IMR-90 (cell line): ENCODE measurements around the gene SYNE3. TPM values are rescaled to one million over a fixed set of nuclear protein-coding genes. Genes with fewer than 3 reads are reported as not detected.

Source experiments
- ATAC-seq: fragments of 200-7000 bp; cut with Tn5 transposase; 2 replicates; pipeline ENCODE4 v1.9.1; 2020; ENCODE audit warnings: low read depth, mild to moderate bottlenecking, moderate library complexity
- BruUV-seq: library from RNA; stranded (reverse); fragments of 400-500 nt; replicated peaks from 2 replicates; lab custom pipeline; 2021; lab: Mats Ljungman, UMichigan
- CTCF ChIA-PET: fragments of 300-600 bp; formaldehyde crosslinking; extraction: SDS; loops from one replicate; lab custom pipeline; 2021; ENCODE audit warnings: antibody characterized with exemption; lab: Yijun Ruan, JAX
- POLR2A ChIA-PET: fragments of 300-600 bp; sonication (Branson Sonifier 250); formaldehyde crosslinking; loops from one replicate; lab custom pipeline; 2022; ENCODE audit warnings: antibody characterized with exemption; ENCODE audit not compliant: unreplicated experiment; lab: Charles Lee
- DNase-seq: peaks from one replicate; pipeline ENCODE4 v3.0.0; 2013
- H2AFZ ChIP-seq: replicated peaks from 2 replicates; pipeline ENCODE3; 2013; ENCODE audit warnings: low read length, mild to moderate bottlenecking; ENCODE audit not compliant: poor library complexity
- H2AK5ac ChIP-seq: 2 replicates; pipeline ENCODE4 v1.6.1; 2013; ENCODE audit warnings: low read depth, low read length, inconsistent platforms
- H2AK9ac ChIP-seq: replicated peaks from 2 replicates; pipeline ENCODE3; 2013; ENCODE audit warnings: mild to moderate bottlenecking, low read depth, low read length, moderate library complexity; ENCODE audit not compliant: poor library complexity
- H2BK120ac ChIP-seq: 2 replicates; pipeline ENCODE4 v1.6.1; 2013; ENCODE audit warnings: low read depth, low read length, inconsistent platforms
- H2BK15ac ChIP-seq: 3 replicates; pipeline ENCODE4 v1.6.1; 2013; ENCODE audit warnings: low read depth, low read length, inconsistent platforms
- H2BK20ac ChIP-seq: 2 replicates; pipeline ENCODE4 v1.6.1; 2013; ENCODE audit warnings: low read depth, mild to moderate bottlenecking, inconsistent platforms, low read length, moderate library complexity
- H2BK5ac ChIP-seq: 2 replicates; pipeline ENCODE4 v1.6.1; 2013; ENCODE audit warnings: mild to moderate bottlenecking, low read depth, low read length, inconsistent platforms; ENCODE audit not compliant: poor library complexity, severe bottlenecking
- H3K14ac ChIP-seq: replicated peaks from 2 replicates; pipeline ENCODE4 v1.6.1; 2013; ENCODE audit warnings: low read depth, low read length, inconsistent platforms
- H3K18ac ChIP-seq: 2 replicates; pipeline ENCODE4 v1.6.1; 2013; ENCODE audit warnings: low read depth, low read length, control low read depth
- H3K23ac ChIP-seq: 2 replicates; pipeline ENCODE4 v1.6.1; 2013; ENCODE audit warnings: low read depth, low read length, inconsistent platforms
- H3K27ac ChIP-seq: 2 replicates; pipeline ENCODE4 v1.5.1; 2013; ENCODE audit warnings: mild to moderate bottlenecking, control low read depth, low read length; ENCODE audit not compliant: insufficient read depth
- H3K27me3 ChIP-seq: 2 replicates; pipeline ENCODE4 v1.6.1; 2013; ENCODE audit warnings: low read length; ENCODE audit not compliant: control insufficient read depth, insufficient read depth
- H3K36me3 ChIP-seq: 2 replicates; pipeline ENCODE4 v1.6.1; 2013; ENCODE audit warnings: low read length, mixed read lengths; ENCODE audit not compliant: control insufficient read depth, insufficient read depth
- H3K4ac ChIP-seq: 2 replicates; pipeline ENCODE4 v1.6.1; 2013; ENCODE audit warnings: low read depth, low read length, inconsistent platforms
- H3K4me1 ChIP-seq: 2 replicates; pipeline ENCODE4 v1.6.1; 2013; ENCODE audit warnings: low read length, mixed read lengths; ENCODE audit not compliant: control insufficient read depth, insufficient read depth
- H3K4me2 ChIP-seq: 2 replicates; pipeline ENCODE4 v1.6.1; 2013; ENCODE audit warnings: low read depth, mild to moderate bottlenecking, control low read depth, low read length, moderate library complexity
- H3K4me3 ChIP-seq: 2 replicates; pipeline ENCODE4 v1.5.1; 2013; ENCODE audit warnings: low read depth, mild to moderate bottlenecking, control low read depth, low read length, moderate library complexity; ENCODE audit not compliant: insufficient read depth
- H3K56ac ChIP-seq: 2 replicates; pipeline ENCODE4 v1.6.1; 2013; ENCODE audit warnings: low read length, inconsistent platforms; ENCODE audit not compliant: insufficient read depth; ENCODE audit errors: extremely low read depth
- H3K79me1 ChIP-seq, 2 experiments: 2 replicates each; pipeline ENCODE4 v1.6.1; 2013; ENCODE audit warnings: low read length in 2 of 2, inconsistent platforms in 1 of 2, low read depth in 1 of 2
- H3K9ac ChIP-seq: 2 replicates; pipeline ENCODE4 v1.6.1; 2013; ENCODE audit warnings: low read depth, low read length, control low read depth
- H3K9me1 ChIP-seq: 2 replicates; pipeline ENCODE4 v1.6.1; 2013; ENCODE audit warnings: low read length, inconsistent platforms; ENCODE audit not compliant: insufficient read depth
- H3K9me3 ChIP-seq: 2 replicates; pipeline ENCODE4 v1.6.1; 2013; ENCODE audit warnings: low read length; ENCODE audit not compliant: control insufficient read depth, insufficient read depth
- H4K20me1 ChIP-seq: 2 replicates; pipeline ENCODE4 v1.6.1; 2013; ENCODE audit warnings: low read length, inconsistent platforms; ENCODE audit not compliant: insufficient read depth
- H4K5ac ChIP-seq: 2 replicates; pipeline ENCODE4 v1.6.1; 2013; ENCODE audit warnings: mild to moderate bottlenecking, low read depth, low read length, control low read depth
- H4K8ac ChIP-seq, 2 experiments: 2 replicates each; pipeline ENCODE4 v1.6.1; 2013; ENCODE audit warnings: low read depth in 2 of 2, low read length in 2 of 2, control low read depth in 1 of 2, inconsistent platforms in 1 of 2
- H4K91ac ChIP-seq: 2 replicates; pipeline ENCODE4 v1.6.1; 2013; ENCODE audit warnings: low read depth, low read length, inconsistent platforms; ENCODE audit not compliant: insufficient read depth
- BHLHE40 ChIP-seq: fragments of 150-350 bp; IDR thresholded peaks from 2 replicates; pipeline ENCODE4 v1.6.1; 2016; ENCODE audit warnings: mild to moderate bottlenecking, low read depth, low read length
- CEBPB ChIP-seq: IDR thresholded peaks from 2 replicates; pipeline ENCODE4 v1.6.1; 2012; ENCODE audit warnings: low read depth, low read length, improper control_type of control experiment
- CHD1 ChIP-seq: IDR thresholded peaks from 2 replicates; pipeline ENCODE4 v1.6.1; 2012; ENCODE audit warnings: low read depth, low read length, improper control_type of control experiment
- CTCF ChIP-seq: conservative IDR thresholded peaks from 2 replicates; pipeline ENCODE4 v1.5.1; 2012; ENCODE audit warnings: mild to moderate bottlenecking, low read depth, low read length, improper control_type of control experiment
- ELK1 ChIP-seq: fragments of 150-350 bp; IDR thresholded peaks from 2 replicates; pipeline ENCODE4 v1.6.1; 2016; ENCODE audit warnings: low read depth, mild to moderate bottlenecking, low read length, moderate library complexity, borderline replicate concordance
- FOS ChIP-seq: fragments of 150-350 bp; IDR thresholded peaks from 2 replicates; pipeline ENCODE4 v1.6.1; 2016; ENCODE audit warnings: low read depth, low read length
- MAFK ChIP-seq: IDR thresholded peaks from 2 replicates; pipeline ENCODE4 v1.6.1; 2012; ENCODE audit warnings: low read depth, low read length, improper control_type of control experiment
- MXI1 ChIP-seq: IDR thresholded peaks from 2 replicates; pipeline ENCODE4 v1.6.1; 2012; ENCODE audit warnings: low read depth, mild to moderate bottlenecking, low read length, moderate library complexity, borderline replicate concordance
- NFE2L2 ChIP-seq: fragments of 150-350 bp; IDR thresholded peaks from 2 replicates; pipeline ENCODE4 v1.6.1; 2016; ENCODE audit warnings: low read depth, mild to moderate bottlenecking, low read length
- POLR2A ChIP-seq: IDR thresholded peaks from 2 replicates; pipeline ENCODE4 v1.6.1; 2012; ENCODE audit warnings: mild to moderate bottlenecking, low read depth, low read length
- RAD21 ChIP-seq: IDR thresholded peaks from 2 replicates; pipeline ENCODE4 v1.6.1; 2012; ENCODE audit warnings: low read length, improper control_type of control experiment
- RCOR1 ChIP-seq: IDR thresholded peaks from 2 replicates; pipeline ENCODE4 v1.6.1; 2012; ENCODE audit warnings: mild to moderate bottlenecking, low read length, improper control_type of control experiment; ENCODE audit not compliant: insufficient replicate concordance
- RFX5 ChIP-seq: IDR thresholded peaks from 2 replicates; pipeline ENCODE4 v1.8.0; 2012; ENCODE audit warnings: low read depth, mild to moderate bottlenecking, low read length, moderate library complexity
- SMC3 ChIP-seq: fragments of 150-350 bp; IDR thresholded peaks from 2 replicates; pipeline ENCODE4 v1.6.1; 2016; ENCODE audit warnings: low read depth, mild to moderate bottlenecking, antibody characterized with exemption, low read length, moderate library complexity
- USF2 ChIP-seq: fragments of 150-350 bp; IDR thresholded peaks from 2 replicates; pipeline ENCODE4 v1.6.1; 2017; ENCODE audit warnings: mild to moderate bottlenecking, antibody characterized with exemption, low read length, low read depth
- WGBS, 2 experiments: methylation state at CpG; one replicate each; pipeline versions ENCODE4 v1.1.5 to v1.1.7; 2013; ENCODE audit warnings: missing lambda C conversion rate in 2 of 2; ENCODE audit not compliant: insufficient read length in 1 of 2; ENCODE audit errors: extremely low coverage in 2 of 2; 5-methylcytosine and 5-hydroxymethylcytosine counted together
- dilution Hi-C: fragments of 300-500 bp; cut with HindIII; formaldehyde crosslinking; loops from one replicate; pipeline ENCODE4 v1.14.3; 2018; ENCODE audit warnings: low sequenced_read_pairs; ENCODE audit not compliant: unreplicated experiment
- in situ Hi-C: fragments of 300-500 bp; cut with MboI; formaldehyde crosslinking; loops from 3 replicates; pipeline ENCODE4 v1.14.3; 2019; ENCODE audit warnings: low sequenced_read_pairs, inconsistent platforms, mixed read lengths
- intact Hi-C: fragments of 100-400 bp; cut with micrococcal nuclease; formaldehyde crosslinking; loops from 2 replicates; pipeline ENCODE4 v1.10.0; 2022
- polyA plus RNA-seq, 3 experiments: library from polyadenylated mRNA; depleted of rRNA; stranded (reverse); fragments of >200 nt; gene quantifications; 2 replicates each; pipeline ENCODE4 v1.2.3, GENCODE V29; 2012; ENCODE audit warnings: low replicate concordance in 1 of 3
- total RNA-seq: library from RNA; depleted of rRNA; stranded (reverse); fragments of >200 nt; gene quantifications from 2 replicates; pipeline ENCODE4 v1.2.3, GENCODE V29; 2012

The SYNE3 gene
- total and polyA plus RNA-seq, 2 of the 4 experiments (the other 2 are of a cell fraction), result 2.9 to 5.0 TPM

- peak overlapping the region; percentile 95 for H3K4ac ChIP-seq
- peak overlapping the region; percentile 2 for H2AFZ ChIP-seq
- intact Hi-C loops, result loop anchor here (5.0 to 10.0 kb wide), 4 partner anchors 309 to 932 kb away; no protein-coding TSS in a partner anchor
- H3K27me3 ChIP-seq, result no peaks in the 10 kb centered on the region
- H4K8ac ChIP-seq, result peak overlapping the region; percentile 28 to 73; a peak in 3 of 4 replicates
- no peak overlapping the region for H3K18ac ChIP-seq
- peak overlapping the region; percentile 87 for H4K91ac ChIP-seq
- no peaks in the 10 kb centered on the region for H3K36me3 ChIP-seq
- H2BK15ac ChIP-seq, result peak overlapping the region; percentile 43; the same call in 1 of the 3 replicates
- H3K23ac ChIP-seq, result peak overlapping the region; percentile 87
- ChIA-PET CTCF (interaction anchor here (0.6 to 2.0 kb wide), 7 partner anchors 11 to 1127 kb away, joined by 3 to 6 read pairs (median 3); no protein-coding TSS in a partner anchor), POLR2A (interaction anchor here (1.0 to 1.1 kb wide), 3 partner anchors 17 to 91 kb away, joined by 3 to 13 read pairs (median 8); partner anchors contain the start of gene SYNE3)
- H3K4me2 ChIP-seq, result peak overlapping the region; percentile 97
- peak overlapping the region; percentile 70 for H2BK5ac ChIP-seq
- peak overlapping the region; percentile 87 for H2AK5ac ChIP-seq
- in situ Hi-C loops, result loop anchor here (25.0 kb wide), 1 partner anchor 728 kb away; the partner anchor contains the start of gene BDKRB1
- H2BK120ac ChIP-seq, result peak overlapping the region; percentile 66
- peak overlapping the region; percentile 97 for H3K14ac ChIP-seq
- H2AK9ac ChIP-seq, result peak overlapping the region; percentile 95
- H3K4me1 ChIP-seq, result peaks cover 13% of the 10 kb centered on the region
- H4K20me1 ChIP-seq, result peaks cover 35% of the 10 kb centered on the region
- H3K9me1 ChIP-seq, result peaks cover 13% of the 10 kb centered on the region
- peak overlapping the region; percentile 72 for H3K56ac ChIP-seq
- H3K27ac ChIP-seq, result peak overlapping the region; percentile 90
- dilution Hi-C loops, result no loop called here
- peaks cover 26 to 68% of the 10 kb centered on the region in 2 experiments for H3K79me1 ChIP-seq
- H2BK20ac ChIP-seq, result peak overlapping the region; percentile 19; the same call in 1 of the 2 replicates
- no peaks in the 10 kb centered on the region for H3K9me3 ChIP-seq
- TSS peak; percentile 64 for BruUV-seq
- peak overlapping the region; percentile 81 for H3K9ac ChIP-seq
- peak overlapping the region; percentile 62 for H3K4me3 ChIP-seq
- 0% methylated on average over 5 of the region's 18 CpGs; no CpG with 5 or more reads in 1 of the 2 experiments for WGBS, 2 experiments
- DNase-seq (no peak), ATAC-seq (no peak)
- peak overlapping the region; percentile 61; the same call in 1 of the 2 replicates for H4K5ac ChIP-seq
- TF ChIP-seq SMC3 (no peak), POLR2A (no peak), ELK1 (no peak), MXI1 (no peak), FOS (no peak), MAFK (no peak), CHD1 (no peak), CEBPB (no peak), NFE2L2 (no peak), BHLHE40 (no peak), RAD21 (no peak), USF2 (no peak), RFX5 (no peak), CTCF (no peak), RCOR1 (no peak)
Measured at GRCh38 chr14:95533822-95534221, 17.4 kb upstream of the SYNE3 start.
